Muscle layer of duodenum (tissue), 2 donors: ENCODE measurements around the gene NHSL1.

ENCODE experiments used
- H3K27ac ChIP-seq: one replicate; pipeline ENCODE4 v1.7.0; 2013; ENCODE audit warnings: mild to moderate bottlenecking, low read length
- H3K27me3 ChIP-seq: one replicate; pipeline ENCODE4 v1.7.0; 2013; ENCODE audit warnings: low read depth, mild to moderate bottlenecking, control low read depth, low read length
- H3K36me3 ChIP-seq, 2 donors: one replicate each; pipeline ENCODE4 v1.7.0; 2013; ENCODE audit warnings: low read length in 2 of 2, control low read depth in 1 of 2, mild to moderate bottlenecking in 1 of 2; ENCODE audit not compliant: insufficient read depth in 2 of 2, control insufficient read depth in 1 of 2
- H3K4me1 ChIP-seq, 2 donors: one replicate each; pipeline ENCODE4 v1.7.0; 2013; ENCODE audit warnings: low read length in 2 of 2, mild to moderate bottlenecking in 2 of 2, control low read depth in 1 of 2, moderate library complexity in 1 of 2; ENCODE audit not compliant: insufficient read depth in 2 of 2, control insufficient read depth in 1 of 2
- H3K4me3 ChIP-seq, 2 donors: one replicate each; pipeline ENCODE4 v1.7.0; 2013; ENCODE audit warnings: low read length in 2 of 2, low read depth in 1 of 2, mild to moderate bottlenecking in 1 of 2
- H3K9me3 ChIP-seq, 2 donors: one replicate each; pipeline ENCODE4 v1.7.0; 2013; ENCODE audit warnings: low read length in 2 of 2, control low read depth in 1 of 2, mild to moderate bottlenecking in 1 of 2; ENCODE audit not compliant: control insufficient read depth in 1 of 2
- donor health status: healthy.

Gene NHSL1

GRCh38 chr6:138522611-138523010 is 23.3 kb upstream of the NHSL1 start:
- no peaks in the 10 kb centered on the region for H3K27me3 ChIP-seq
- no peak overlapping the region for H3K4me3 ChIP-seq
- no peaks in the 10 kb centered on the region for H3K36me3 ChIP-seq
- no peaks in the 10 kb centered on the region for H3K9me3 ChIP-seq
- no peak overlapping the region for H3K27ac ChIP-seq
- no peaks in the 10 kb centered on the region for H3K4me1 ChIP-seq

DNA sequence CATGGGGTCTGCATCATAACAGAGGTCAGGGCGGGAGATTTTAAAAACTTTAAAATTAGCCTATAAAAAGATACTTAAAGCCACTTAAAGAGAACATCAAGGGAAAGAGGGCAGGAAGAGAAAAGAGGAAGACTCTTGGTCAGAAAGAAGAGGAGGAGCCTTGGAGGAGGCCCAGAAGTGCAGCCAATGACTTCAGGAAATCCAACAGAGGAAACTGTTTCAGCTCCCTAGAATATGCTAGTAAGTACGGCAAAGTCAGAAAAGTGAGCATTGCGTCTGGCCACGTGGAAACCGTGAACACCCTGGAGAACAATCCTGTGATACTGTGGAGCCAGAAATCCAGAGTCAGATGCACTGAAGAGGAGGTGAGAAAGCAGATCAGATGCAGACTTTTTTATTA is 22.5 kb upstream of the NHSL1 start:
- H3K4me3 ChIP-seq: no peak overlapping the region
- no peaks in the 10 kb centered on the region for H3K4me1 ChIP-seq
- H3K27ac ChIP-seq: no peak overlapping the region

GRCh38 chr6:138520463-138520862 is 21.2 kb upstream of the NHSL1 start:
- no peaks in the 10 kb centered on the region for H3K27me3 ChIP-seq
- no peak overlapping the region for H3K4me3 ChIP-seq
- no peaks in the 10 kb centered on the region for H3K4me1 ChIP-seq
- no peaks in the 10 kb centered on the region for H3K36me3 ChIP-seq
- H3K27ac ChIP-seq: no peak overlapping the region
- no peaks in the 10 kb centered on the region for H3K9me3 ChIP-seq

More for the DNA sequence above, 22.5 kb upstream of the NHSL1 start:
- no peaks in the 10 kb centered on the region for H3K9me3 ChIP-seq
- no peaks in the 10 kb centered on the region for H3K36me3 ChIP-seq
- no peaks in the 10 kb centered on the region for H3K27me3 ChIP-seq

- H3K36me3 ChIP-seq: no peaks in the 10 kb centered on the region
- H3K4me3 ChIP-seq: no peak overlapping the region
- H3K27me3 ChIP-seq: no peaks in the 10 kb centered on the region
- H3K9me3 ChIP-seq: no peaks in the 10 kb centered on the region
- no peaks in the 10 kb centered on the region for H3K4me1 ChIP-seq
- H3K27ac ChIP-seq: no peak overlapping the region
These were observed 18.8 kb upstream of the NHSL1 start for GRCh38 chr6:138518054-138518453.

DNA sequence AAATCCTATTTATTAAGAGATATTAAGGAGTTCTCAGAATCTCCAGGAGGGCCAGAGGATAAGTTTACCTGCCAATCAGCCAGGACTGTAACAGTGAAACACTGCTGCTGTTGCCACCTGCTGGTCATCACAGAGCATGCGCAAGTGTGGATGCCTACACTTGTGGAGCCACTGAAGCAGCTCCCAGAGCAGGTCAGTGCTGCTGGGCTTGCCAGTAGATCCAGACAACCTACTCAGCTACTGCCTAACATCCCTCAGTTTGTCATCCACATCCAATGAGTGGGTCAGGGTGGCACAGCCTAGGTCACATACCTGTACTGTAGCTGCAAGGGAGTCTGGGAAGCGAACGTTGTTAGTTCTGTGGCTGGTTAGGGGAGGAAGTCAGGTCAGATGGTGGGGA is 18.3 kb upstream of the NHSL1 start:
- no peak overlapping the region for H3K27ac ChIP-seq
- H3K9me3 ChIP-seq: no peaks in the 10 kb centered on the region
- no peak overlapping the region for H3K4me3 ChIP-seq
- H3K4me1 ChIP-seq: no peaks in the 10 kb centered on the region
- no peaks in the 10 kb centered on the region for H3K36me3 ChIP-seq
- H3K27me3 ChIP-seq: no peaks in the 10 kb centered on the region

GRCh38 chr6:138515657-138516248 is 16.5 kb upstream of the NHSL1 start:
- Histone ChIP-seq H3K36me3 (no peaks in the 10 kb centered on the region), H3K27ac (no peak overlapping the region), H3K27me3 (no peaks in the 10 kb centered on the region), H3K4me1 (no peaks in the 10 kb centered on the region), H3K9me3 (no peaks in the 10 kb centered on the region), H3K4me3 (no peak overlapping the region)

DNA sequence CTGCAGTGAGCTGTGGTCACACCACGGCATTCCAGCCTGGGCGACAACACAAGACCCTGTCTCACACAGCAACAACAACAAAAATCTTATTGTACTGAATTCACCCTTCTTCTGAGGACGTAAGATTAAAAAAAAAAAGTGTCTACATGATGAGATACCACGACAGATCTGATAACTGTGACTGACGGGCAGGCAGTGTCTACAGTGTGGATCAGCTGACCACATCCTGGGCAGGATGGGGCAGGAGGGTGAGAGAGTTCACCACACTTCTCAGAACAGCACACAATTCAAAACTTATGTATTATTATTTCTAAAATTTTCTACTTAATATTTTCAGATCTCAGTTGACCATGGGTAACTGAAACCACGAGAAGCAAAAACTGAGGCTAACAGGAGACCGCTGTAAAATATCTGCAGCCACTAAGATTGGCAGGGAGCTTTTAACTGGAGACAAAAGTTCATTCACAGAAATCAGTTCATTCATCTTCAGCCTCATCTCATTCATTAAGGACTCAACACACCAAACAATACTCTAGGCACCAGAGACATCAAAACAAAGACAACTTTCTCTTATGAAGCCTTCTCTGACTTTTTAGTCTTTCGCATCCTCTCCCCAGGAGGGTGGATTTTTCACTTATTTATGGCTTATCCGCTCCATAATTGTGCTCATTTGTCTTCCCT is 15.7 kb upstream of the NHSL1 start:
- no peaks in the 10 kb centered on the region for H3K27me3 ChIP-seq
- H3K36me3 ChIP-seq: no peaks in the 10 kb centered on the region
- H3K27ac ChIP-seq: no peak overlapping the region
- no peaks in the 10 kb centered on the region for H3K9me3 ChIP-seq
- no peak overlapping the region for H3K4me3 ChIP-seq
- no peaks in the 10 kb centered on the region for H3K4me1 ChIP-seq

DNA sequence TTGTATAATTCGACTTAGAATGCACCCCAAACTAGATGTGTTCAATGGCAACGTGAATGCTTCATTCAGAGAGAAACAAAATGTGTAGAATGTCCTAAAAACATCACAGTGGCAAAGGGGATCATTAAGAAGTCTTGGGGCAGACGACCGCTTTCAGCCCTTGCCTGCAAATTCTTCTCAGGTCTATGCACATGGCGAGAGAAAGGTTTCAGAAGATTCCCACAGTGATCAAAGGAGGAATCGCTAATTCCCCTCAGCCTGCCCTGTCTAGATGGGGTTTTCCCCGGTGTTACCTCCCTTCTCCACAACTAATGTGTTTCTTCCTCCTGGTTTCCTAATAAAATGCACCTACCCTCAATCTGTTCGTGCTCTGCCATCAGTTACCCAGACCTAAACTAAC is 13.3 kb upstream of the NHSL1 start:
- H3K4me3 ChIP-seq: no peak overlapping the region
- H3K27me3 ChIP-seq: no peaks in the 10 kb centered on the region
- peaks cover 0 to 2% of the 10 kb centered on the region in 2 donors for H3K4me1 ChIP-seq
- H3K36me3 ChIP-seq: no peaks in the 10 kb centered on the region
- no peak overlapping the region for H3K27ac ChIP-seq
- H3K9me3 ChIP-seq: no peaks in the 10 kb centered on the region

- Histone ChIP-seq H3K27ac (no peak overlapping the region), H3K27me3 (no peaks in the 10 kb centered on the region), H3K36me3 (no peaks in the 10 kb centered on the region), H3K4me1 (peaks cover 0 to 6% of the 10 kb centered on the region in 2 donors), H3K9me3 (no peaks in the 10 kb centered on the region), H3K4me3 (no peak overlapping the region)
These were observed 10.8 kb upstream of the NHSL1 start for GRCh38 chr6:138510093-138510492.

DNA sequence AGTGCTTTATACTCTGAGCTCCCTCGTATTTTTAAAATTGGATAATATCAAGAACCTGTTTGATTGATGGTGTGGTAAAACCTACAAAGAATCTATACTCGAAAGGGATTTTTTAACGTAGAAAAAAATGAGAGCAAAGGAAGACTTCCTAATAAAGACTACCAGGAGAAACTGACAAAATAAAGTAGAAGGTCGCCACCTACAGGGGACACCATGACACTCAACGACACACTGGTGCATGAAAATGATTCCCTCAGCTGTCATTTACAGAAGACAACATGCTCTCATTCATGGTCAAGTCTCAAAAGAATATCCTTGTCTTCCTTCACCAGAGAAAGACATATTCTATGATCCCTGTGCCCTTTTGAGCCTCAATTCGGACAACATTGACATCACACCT is 10.1 kb upstream of the NHSL1 start:
- Histone ChIP-seq H3K36me3 (no peaks in the 10 kb centered on the region), H3K9me3 (no peaks in the 10 kb centered on the region), H3K27ac (no peak overlapping the region), H3K4me3 (no peak overlapping the region), H3K4me1 (peaks cover 0 to 6% of the 10 kb centered on the region in 2 donors), H3K27me3 (no peaks in the 10 kb centered on the region)

- Histone ChIP-seq H3K27me3 (no peaks in the 10 kb centered on the region), H3K27ac (no peak overlapping the region), H3K4me3 (no peak overlapping the region), H3K9me3 (no peaks in the 10 kb centered on the region), H3K36me3 (no peaks in the 10 kb centered on the region), H3K4me1 (peaks cover 0 to 6% of the 10 kb centered on the region in 2 donors)
These were observed 9.3 kb upstream of the NHSL1 start for GRCh38 chr6:138508676-138508988.
